Measurements from ENCODE around the gene CCDC187.
"Not testable (repeated sequence)": the region's sequence is repeated elsewhere in the genome, so short reads cannot be mapped to it uniquely, and the experiment has no call there.

CCDC187 gene

GRCh38 chr9:136237486-136238341, 66.2 kb downstream of the CCDC187 start:
- DNase-seq, result no peak

GRCh38 chr9:136236471-136237410, 67.2 kb downstream of the CCDC187 start:
- not testable (repeated sequence) for DNase-seq

DNA sequence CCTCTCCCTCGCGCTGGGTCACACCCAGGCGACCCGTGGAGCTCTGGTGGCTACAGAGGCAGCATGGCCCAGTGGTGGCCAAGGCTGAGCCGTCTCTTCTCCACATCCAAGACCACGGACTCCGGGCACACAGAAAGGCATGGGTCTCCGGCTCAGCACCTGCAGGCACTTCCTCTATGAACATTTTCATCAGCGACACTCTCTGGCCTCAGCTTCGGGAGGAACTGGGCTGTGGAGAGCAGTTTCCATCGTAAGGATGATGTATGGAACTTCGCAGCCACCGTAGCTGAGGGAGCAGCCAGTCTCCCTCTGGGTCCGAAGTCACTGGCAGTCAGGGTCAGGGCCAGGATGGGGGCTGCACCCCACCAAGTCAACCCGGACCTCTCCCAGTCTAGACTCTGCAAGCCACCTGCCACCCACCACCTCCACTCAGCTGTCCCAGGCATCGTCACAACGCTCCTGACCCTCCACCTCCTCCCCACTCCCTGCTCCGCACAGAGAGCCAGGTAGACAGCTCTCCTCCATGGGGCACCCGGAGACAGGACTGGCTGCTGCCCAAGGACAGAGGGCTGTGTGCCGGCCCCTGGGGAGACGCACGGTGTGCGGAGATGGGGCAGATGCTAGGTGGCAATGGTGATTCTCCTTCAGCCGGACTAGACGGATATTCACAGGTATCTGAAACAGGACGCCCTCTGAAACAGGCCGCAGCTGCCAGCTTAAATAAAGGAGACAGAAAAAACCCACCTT, 68.0 kb downstream of the CCDC187 start:
- no peak for DNase-seq

GRCh38 chr9:136235171-136235570, 68.7 kb downstream of the CCDC187 start:
- no peak for DNase-seq

DNA sequence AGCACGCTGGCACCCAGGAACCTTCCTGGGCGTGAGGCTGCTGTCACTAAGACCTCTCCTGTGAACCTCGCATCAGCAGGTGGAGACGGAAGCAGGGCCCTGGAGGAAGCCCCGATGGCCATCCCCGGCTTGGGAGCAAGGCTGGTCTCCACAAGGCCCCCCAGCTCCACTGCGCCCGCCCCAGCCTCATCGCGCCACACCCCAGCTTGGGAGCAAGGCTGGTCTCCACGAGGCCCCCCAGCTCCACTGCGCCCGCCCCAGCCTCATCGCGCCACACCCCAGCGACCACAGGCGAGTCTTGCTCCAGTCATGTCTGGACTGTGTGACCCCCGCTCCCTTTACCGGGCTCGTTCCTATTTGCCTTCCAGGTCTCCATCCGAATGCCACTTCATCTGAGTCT, 69.3 kb downstream of the CCDC187 start:
- DNase-seq, result no peak

DNA sequence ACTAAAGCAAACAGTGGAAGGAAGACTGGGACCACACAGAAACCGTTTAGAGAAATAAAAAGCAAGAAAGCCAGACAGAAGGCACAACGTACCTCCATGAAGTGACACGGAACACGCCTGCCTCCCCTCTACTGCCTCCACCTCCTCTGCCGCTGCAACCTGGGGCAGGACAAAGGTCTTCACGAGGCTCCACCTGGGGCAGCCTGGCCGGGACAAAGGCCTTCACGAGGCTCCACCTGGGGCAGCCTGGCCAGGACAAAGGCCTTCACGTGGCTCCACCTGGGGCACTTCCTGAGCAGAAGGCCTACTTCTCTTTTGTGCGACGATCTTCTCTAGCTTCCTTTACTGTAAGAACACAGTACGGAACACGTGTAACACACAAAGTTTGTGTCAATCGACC, 70.0 kb downstream of the CCDC187 start:
- no peak for DNase-seq

DNA sequence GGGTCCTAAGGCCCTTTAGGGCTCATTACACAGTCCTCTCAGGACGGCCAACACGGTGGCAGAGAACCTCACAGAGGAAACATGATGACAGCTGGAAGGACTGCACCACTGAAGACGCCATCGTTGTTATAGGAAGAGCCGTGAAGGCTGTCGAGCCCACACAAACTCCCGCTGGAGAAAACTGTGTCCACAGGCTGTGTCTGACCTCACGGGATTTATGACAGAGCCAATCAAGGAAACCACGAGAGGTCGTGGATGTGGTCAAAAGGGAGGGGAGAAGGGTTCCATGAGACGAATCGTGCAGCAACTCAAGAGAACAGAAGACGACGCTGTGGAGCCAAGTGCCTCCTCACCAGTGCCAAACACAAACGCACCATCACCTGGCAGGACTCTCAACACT, 70.5 kb downstream of the CCDC187 start:
- DNase-seq, result no peak

- DNase-seq, result no peak
Observed at GRCh38 chr9:136232969-136233368, 70.9 kb downstream of the CCDC187 start.

DNA sequence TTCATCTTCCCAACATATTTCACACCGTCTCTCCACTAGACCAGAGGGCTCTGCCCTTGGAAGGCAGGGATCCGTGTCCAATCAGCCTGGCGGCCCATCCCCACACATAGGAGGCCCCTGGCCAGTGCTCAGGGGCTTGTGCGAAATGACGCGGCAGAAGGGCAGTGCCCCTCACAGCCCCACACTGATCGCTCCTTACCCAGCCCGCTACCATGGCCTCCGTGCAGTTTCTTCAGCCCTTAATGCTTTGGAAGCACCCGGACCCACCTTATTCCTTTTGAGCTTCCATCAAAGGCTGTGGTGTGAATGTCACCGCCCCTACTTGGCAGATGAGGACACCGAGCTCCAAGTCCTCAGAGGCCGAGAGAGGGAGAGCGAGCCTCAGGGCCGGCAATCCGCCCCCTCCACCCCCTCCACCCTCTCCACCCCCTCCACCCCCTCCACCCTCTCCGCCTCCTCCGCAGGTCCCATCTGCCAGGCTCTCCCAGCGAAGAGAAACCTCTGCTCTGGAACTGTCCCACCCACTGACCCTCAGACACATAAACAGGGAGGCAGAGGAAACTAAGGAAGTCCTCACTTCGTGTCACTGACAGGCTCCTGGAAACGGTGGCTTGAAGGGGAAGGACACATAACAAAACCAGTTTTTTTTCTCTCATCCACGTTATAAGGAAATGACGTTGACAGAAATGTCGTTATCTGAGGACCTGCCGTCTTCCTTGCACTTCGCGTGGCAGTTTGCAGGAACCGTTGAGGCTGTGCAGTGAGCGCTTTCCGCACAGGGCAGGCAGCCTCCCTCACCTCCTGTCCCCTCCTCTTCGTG, 72.2 kb downstream of the CCDC187 start:
- DNase-seq, result peak; percentile 46

DNA sequence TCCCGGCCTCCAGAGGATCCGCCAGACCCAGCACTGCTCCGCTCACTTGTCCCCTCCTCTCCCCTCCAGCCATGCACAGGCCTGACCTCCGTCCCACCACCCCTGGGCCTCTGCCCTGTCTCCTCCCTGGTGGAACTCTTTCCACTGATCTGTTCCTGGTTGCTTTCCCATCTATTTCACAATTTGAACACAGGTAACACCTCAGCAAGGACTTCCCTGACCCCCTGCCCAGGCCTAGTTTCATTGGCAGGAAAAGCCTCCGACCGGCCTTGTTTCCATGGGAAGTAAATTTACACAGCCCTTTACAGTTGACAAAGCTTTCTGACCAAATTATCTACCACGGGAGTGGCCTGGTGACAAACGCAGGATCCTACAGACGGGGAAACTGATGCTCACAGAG, 73.1 kb downstream of the CCDC187 start:
- DNase-seq, result no peak

GRCh38 chr9:136230365-136230764, 73.5 kb downstream of the CCDC187 start:
- DNase-seq, result no peak

GRCh38 chr9:136229096-136230065, 74.5 kb downstream of the CCDC187 start:
- DNase-seq, result no peak

GRCh38 chr9:136228107-136228875, 75.6 kb downstream of the CCDC187 start:
- DNase-seq, result no peak

GRCh38 chr9:136226680-136227407, 77.0 kb downstream of the CCDC187 start:
- no peak for DNase-seq

GRCh38 chr9:136225748-136226679, 77.9 kb downstream of the CCDC187 start:
- DNase-seq, result peak; percentile 76

DNA sequence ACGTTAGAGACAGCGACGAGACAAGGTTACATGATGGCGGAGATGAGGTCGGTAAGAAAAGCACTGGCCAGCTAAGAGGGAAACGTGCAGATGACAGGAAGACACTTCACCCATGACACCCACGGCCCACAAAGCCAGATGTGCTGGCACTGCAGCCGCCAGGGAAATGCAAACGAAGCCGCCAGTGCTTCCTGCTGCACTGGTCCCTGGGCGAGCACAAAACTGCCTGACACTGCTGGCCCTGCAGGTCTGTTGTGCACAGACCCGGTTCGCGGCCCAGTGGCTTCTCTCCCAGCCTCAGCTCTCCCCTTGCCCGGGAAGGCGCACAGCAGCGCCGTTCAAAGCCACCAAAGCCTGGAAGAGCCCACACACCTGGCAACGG, 78.5 kb downstream of the CCDC187 start:
- peak; percentile 64 for DNase-seq

DNA sequence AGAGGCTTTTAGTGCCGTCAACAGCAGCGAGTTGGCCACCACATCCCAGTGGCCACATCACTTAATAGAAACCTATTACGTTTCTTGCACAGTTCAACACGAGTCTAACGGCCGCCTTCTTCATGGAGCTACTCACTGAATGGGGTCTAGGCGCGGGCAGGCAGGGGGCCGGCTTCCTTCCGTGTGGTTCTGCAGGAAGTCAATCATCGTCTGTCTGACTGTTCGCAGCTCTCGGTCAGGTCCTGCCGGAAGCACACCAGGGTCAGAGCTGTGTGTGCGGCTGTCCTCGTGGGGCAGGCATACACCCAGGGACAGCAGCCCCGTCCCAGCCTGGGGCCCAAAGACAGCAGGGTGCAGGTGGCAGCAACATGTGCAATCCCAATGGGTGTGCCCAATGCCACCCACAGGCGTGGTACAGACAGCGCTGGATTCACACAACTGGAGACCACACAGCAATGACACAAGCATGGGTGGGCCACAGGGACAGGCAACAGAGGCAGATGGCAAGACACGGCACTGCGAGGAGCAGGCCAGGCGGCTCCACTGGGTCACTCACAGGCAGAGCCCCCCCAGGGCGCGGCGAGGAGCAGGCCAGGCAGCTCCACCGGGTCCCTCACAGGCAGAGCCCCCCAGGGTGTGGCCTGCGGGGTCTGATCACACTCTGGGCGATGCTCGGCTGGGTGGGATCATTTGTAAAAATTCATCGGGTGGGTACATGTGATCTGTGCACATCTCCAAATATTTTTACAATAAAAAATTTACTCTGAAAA, 79.8 kb downstream of the CCDC187 start:
- no peak for DNase-seq
